Prostate gland (tissue), 2 donors: Measurements from ENCODE around the gene LRRC4C. TPM values are rescaled to one million over a fixed set of nuclear protein-coding genes. Genes with fewer than 3 reads are reported as not detected.

Experiments used
- DNase-seq: peaks from one replicate; pipeline ENCODE4 v3.0.0-alpha.2; 2019; ENCODE audit warnings: low spot score
- H3K27ac ChIP-seq, 2 donors: fragments of 200-600 bp; sonication (generic); 2 replicates each; pipeline ENCODE4 v1.5.1; 2017 to 2019
- H3K27me3 ChIP-seq: fragments of 200-600 bp; sonication (generic); replicated peaks from 2 replicates; pipeline ENCODE4 v1.5.1; 2019; ENCODE audit not compliant: insufficient read depth
- H3K36me3 ChIP-seq, 2 donors: fragments of 200-600 bp; sonication (generic); 1 replicate in 1 of 2; 2 replicates in 1 of 2; pipeline versions ENCODE4 v1.5.1 to v1.8.1; 2017 to 2019
- H3K4me1 ChIP-seq: fragments of 200-600 bp; sonication (generic); replicated peaks from 2 replicates; pipeline ENCODE4 v1.5.1; 2019
- H3K4me3 ChIP-seq, 2 donors: fragments of 200-600 bp; sonication (generic); 2 replicates each; pipeline ENCODE4 v1.5.1; 2017 to 2019
- H3K9me3 ChIP-seq: fragments of 200-600 bp; sonication (generic); 2 replicates; pipeline ENCODE4 v1.5.1; 2017
- POLR2A ChIP-seq: fragments of 450-650 bp; IDR thresholded peaks from one replicate; pipeline ENCODE4 v1.6.1; 2016; ENCODE audit warnings: antibody characterized with exemption, mild to moderate bottlenecking
- POLR2AphosphoS5 ChIP-seq: sonication (generic); formaldehyde crosslinking; IDR thresholded peaks from one replicate; pipeline ENCODE4 v1.6.1; 2017; ENCODE audit warnings: antibody characterized with exemption
- WGBS: methylation state at CpG from one replicate; pipeline ENCODE4 v1.1.5; 2018; 5-methylcytosine and 5-hydroxymethylcytosine counted together
- intact Hi-C: fragments of 100-400 bp; cut with DNase I; formaldehyde crosslinking; loops from one replicate; pipeline ENCODE4 v1.14.2; 2022
- total RNA-seq, 2 donors: library from RNA; depleted of rRNA; stranded (reverse); fragments of >200 nt; gene quantifications; one replicate each; pipeline ENCODE4 v1.1.0, GENCODE V29; 2016
- TF ChIP-seq, protein P1 (sequence below), 4 experiments: fragments of 200-600 bp in 2 of 4; fragments of 450-650 bp in 2 of 4; sonication (generic) in 2 of 4; IDR thresholded peaks; 1 replicate in 3 of 4; 2 replicates in 1 of 4; pipeline ENCODE4 v1.5.1; 2016 to 2019; ENCODE audit warnings: antibody characterized with exemption in 4 of 4, mild to moderate bottlenecking in 2 of 4, moderate library complexity in 2 of 4

Gene LRRC4C
- total RNA-seq, 2 donors from 2014 or later = 0.28 TPM; not detected in 1

DNA sequence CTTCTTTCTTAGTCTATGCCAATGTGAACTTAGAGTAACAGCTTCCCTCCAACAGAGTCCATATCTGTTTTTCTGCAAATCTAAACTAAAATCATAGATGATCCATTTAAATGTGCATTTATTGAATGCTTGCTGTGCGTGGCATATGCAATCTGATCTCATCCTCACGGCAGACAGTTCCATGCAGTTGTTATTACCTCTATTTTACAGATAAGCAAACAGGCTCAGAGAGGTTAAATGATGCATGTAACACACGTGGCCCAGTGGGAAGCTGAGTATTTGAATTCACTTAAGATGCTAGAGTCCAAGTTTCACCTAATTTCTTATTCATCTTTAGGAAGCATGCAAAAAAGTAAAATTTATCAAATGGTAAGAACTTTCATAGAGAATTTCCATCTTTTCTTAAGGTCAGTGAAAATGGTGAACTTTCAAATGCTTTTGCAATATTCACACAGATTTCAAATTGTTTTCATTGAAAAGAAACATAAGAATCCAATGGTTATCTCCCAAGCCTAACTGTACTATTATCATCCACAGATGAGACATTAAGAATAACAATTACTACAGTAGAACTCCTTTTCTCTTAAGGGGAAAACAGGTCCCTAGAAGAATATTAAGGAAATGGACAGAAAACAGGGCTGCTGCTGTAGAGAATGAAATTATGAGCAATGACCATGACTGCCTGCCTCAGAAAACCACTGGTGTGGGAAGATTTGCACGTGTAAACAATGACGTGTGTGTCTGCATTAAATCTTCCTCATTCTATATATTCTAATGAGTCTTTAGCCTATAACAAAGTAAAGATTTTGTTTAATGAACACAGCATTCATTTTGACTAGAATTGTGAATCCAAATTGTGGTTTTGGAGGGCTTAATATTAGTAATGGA, 1171.3 kb downstream of the LRRC4C start:
- DNase-seq = no peak
- no peaks in the 10 kb centered on the region for H3K4me1 ChIP-seq
- TF ChIP-seq, protein P1, sequence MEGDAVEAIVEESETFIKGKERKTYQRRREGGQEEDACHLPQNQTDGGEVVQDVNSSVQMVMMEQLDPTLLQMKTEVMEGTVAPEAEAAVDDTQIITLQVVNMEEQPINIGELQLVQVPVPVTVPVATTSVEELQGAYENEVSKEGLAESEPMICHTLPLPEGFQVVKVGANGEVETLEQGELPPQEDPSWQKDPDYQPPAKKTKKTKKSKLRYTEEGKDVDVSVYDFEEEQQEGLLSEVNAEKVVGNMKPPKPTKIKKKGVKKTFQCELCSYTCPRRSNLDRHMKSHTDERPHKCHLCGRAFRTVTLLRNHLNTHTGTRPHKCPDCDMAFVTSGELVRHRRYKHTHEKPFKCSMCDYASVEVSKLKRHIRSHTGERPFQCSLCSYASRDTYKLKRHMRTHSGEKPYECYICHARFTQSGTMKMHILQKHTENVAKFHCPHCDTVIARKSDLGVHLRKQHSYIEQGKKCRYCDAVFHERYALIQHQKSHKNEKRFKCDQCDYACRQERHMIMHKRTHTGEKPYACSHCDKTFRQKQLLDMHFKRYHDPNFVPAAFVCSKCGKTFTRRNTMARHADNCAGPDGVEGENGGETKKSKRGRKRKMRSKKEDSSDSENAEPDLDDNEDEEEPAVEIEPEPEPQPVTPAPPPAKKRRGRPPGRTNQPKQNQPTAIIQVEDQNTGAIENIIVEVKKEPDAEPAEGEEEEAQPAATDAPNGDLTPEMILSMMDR (IDR thresholded peaks at IDR 0.05) = no peak
- TF ChIP-seq POLR2AphosphoS5 (no peak), POLR2A (no peak)
- H3K9me3 ChIP-seq = no peaks in the 10 kb centered on the region
- no peaks in the 10 kb centered on the region for H3K36me3 ChIP-seq
- H3K27me3 ChIP-seq = no peaks in the 10 kb centered on the region
- H3K27ac ChIP-seq = no peak overlapping the region
- WGBS = 61% methylated on average over 5 of the region's 5 CpGs
- intact Hi-C loops = no loop called here
- no peak overlapping the region for H3K4me3 ChIP-seq

DNA sequence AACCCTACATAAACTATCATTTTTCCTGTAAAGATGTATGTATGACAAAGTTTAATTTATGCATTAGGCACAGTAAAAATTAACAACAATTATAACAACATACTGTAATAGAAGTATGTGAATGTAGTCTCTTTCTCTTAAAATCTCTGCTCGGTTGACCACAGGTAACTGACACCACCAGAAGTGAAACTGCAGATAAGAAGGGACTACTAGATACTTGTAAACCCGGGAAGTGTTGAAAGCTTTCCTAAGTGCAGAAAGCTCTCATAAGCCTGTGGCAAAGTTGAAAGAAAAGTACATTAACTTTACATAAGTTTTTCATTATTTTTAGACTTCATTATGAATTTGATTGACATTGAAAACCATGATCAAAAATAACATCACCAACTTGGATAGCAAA, 1173.3 kb downstream of the LRRC4C start:
- no peaks in the 10 kb centered on the region for H3K4me1 ChIP-seq
- no peaks in the 10 kb centered on the region for H3K9me3 ChIP-seq
- H3K27ac ChIP-seq = no peak overlapping the region
- H3K27me3 ChIP-seq = no peaks in the 10 kb centered on the region
- H3K4me3 ChIP-seq = no peak overlapping the region
- no peak for DNase-seq
- no peaks in the 10 kb centered on the region for H3K36me3 ChIP-seq
- TF ChIP-seq POLR2A = no peak
- no peak for TF ChIP-seq POLR2AphosphoS5
- TF ChIP-seq, protein P1 (IDR thresholded peaks at IDR 0.05) = no peak
- intact Hi-C loops = no loop called here
- WGBS = 37% methylated on average over 2 of the region's 2 CpGs

DNA sequence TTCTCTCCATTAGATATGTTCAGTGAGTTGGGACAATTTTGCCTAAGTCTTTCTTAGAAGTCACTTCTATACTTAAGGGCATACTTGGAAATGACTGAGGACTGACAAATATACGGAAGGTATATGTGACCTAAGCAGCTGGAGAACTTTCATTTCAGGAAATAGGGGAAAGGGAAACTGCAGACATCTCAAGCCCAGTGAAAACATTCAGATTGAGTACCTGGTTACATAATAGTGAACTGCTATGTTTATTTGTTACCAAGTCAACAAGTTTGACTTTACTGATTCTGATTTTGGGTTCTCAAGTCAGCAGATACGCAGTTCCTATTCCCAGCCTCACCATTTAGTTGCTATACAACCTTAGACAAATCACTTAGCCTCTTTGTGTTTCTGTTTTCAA, 1173.9 kb downstream of the LRRC4C start:
- 88% methylated on average over 2 of the region's 2 CpGs for WGBS
- no peaks in the 10 kb centered on the region for H3K36me3 ChIP-seq
- no peak for DNase-seq
- intact Hi-C loops = no loop called here
- no peak overlapping the region for H3K4me3 ChIP-seq
- H3K27me3 ChIP-seq = no peaks in the 10 kb centered on the region
- no peak overlapping the region for H3K27ac ChIP-seq
- TF ChIP-seq POLR2A = no peak
- no peak for TF ChIP-seq POLR2AphosphoS5
- TF ChIP-seq, protein P1 (IDR thresholded peaks at IDR 0.05) = no peak
- H3K4me1 ChIP-seq = no peaks in the 10 kb centered on the region
- H3K9me3 ChIP-seq = no peaks in the 10 kb centered on the region

DNA sequence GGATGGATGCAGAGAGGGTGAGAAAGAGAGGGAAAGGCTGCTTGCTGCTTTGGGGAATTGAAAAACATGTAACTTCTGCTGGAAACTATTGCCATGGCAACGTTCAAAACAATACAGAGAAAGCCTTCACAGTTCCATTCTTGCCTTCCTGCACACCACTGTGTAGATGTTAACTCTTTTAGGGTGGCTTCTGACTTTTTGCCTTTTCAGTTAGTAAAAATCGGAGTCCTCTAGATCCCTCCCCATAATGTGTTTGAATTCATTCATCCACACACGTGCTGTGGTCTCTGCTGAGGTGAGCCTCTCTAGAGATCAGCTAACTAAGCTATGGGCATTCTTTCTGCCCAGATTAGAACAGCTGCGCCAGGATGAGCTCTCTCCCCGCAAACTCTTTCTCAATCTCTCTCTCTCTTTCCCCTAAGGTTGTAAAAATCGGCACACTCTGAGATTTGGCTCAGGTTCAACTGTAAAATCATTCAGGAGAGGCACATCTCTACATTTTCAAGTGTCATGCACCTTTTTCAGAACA, 1178.3 kb downstream of the LRRC4C start:
- no peaks in the 10 kb centered on the region for H3K4me1 ChIP-seq
- no peaks in the 10 kb centered on the region for H3K9me3 ChIP-seq
- no peaks in the 10 kb centered on the region for H3K36me3 ChIP-seq
- no peak overlapping the region for H3K4me3 ChIP-seq
- TF ChIP-seq POLR2A (no peak), POLR2AphosphoS5 (no peak)
- TF ChIP-seq, protein P1 (IDR thresholded peaks at IDR 0.05) = no peak
- 22% methylated on average over 6 of the region's 6 CpGs for WGBS
- intact Hi-C loops = no loop called here
- no peak overlapping the region for H3K27ac ChIP-seq
- no peaks in the 10 kb centered on the region for H3K27me3 ChIP-seq
- no peak for DNase-seq
